GM19328 (cell line): ENCODE results near the gene PEX26.
"Not testable (repeated sequence)": the region's sequence is repeated elsewhere in the genome, so short reads cannot be mapped to it uniquely, and the experiment has no call there.

Experiments used
- ATAC-seq: cut with Tn5 transposase; IDR thresholded peaks from one replicate; pipeline ENCODE4 v1.9.1; 2021; ENCODE audit warnings: mild to moderate bottlenecking, moderate library complexity; ENCODE audit not compliant: unreplicated experiment

PEX26 gene

GRCh38 chr22:18077639-18078328 lies at the start of gene PEX26:
TSS of gene PEX26 (plus strand) at chr22:18077990. CDS start at chr22:18078377, 387 bp downstream.
- peak; percentile 97 for ATAC-seq

GRCh38 chr22:18028817-18029527 lies 48.8 kb upstream of the PEX26 start:
- no peak for ATAC-seq

- ATAC-seq, result no peak
Observed at GRCh38 chr22:18029686-18030267, 48.0 kb upstream of the PEX26 start.

GRCh38 chr22:18031695-18032454 lies 45.9 kb upstream of the PEX26 start:
- no peak for ATAC-seq

- no peak for ATAC-seq
Observed at GRCh38 chr22:18032455-18033101, 45.2 kb upstream of the PEX26 start.

- ATAC-seq, result no peak
Observed at GRCh38 chr22:18033204-18033998, 44.4 kb upstream of the PEX26 start.

GRCh38 chr22:18034076-18034475 lies 43.7 kb upstream of the PEX26 start:
- ATAC-seq, result no peak

GRCh38 chr22:18035751-18036150 lies 42.0 kb upstream of the PEX26 start:
- ATAC-seq, result no peak

- not testable (repeated sequence) for ATAC-seq
Observed at GRCh38 chr22:18040898-18041297, 36.9 kb upstream of the PEX26 start.

- ATAC-seq, result no peak
Observed at GRCh38 chr22:18042685-18043084, 35.1 kb upstream of the PEX26 start.

GRCh38 chr22:18044548-18045271 lies 33.1 kb upstream of the PEX26 start:
- no peak for ATAC-seq

GRCh38 chr22:18045794-18046193 lies 32.0 kb upstream of the PEX26 start:
- ATAC-seq, result no peak

- ATAC-seq, result no peak
Observed at GRCh38 chr22:18048041-18048440, 29.7 kb upstream of the PEX26 start.

- no peak for ATAC-seq
Observed at GRCh38 chr22:18048441-18048898, 29.3 kb upstream of the PEX26 start.

- no peak for ATAC-seq
Observed at GRCh38 chr22:18050065-18050464, 27.7 kb upstream of the PEX26 start.

GRCh38 chr22:18051113-18051512 lies 26.7 kb upstream of the PEX26 start:
- not testable (repeated sequence) for ATAC-seq

- not testable (repeated sequence) for ATAC-seq
Observed at GRCh38 chr22:18053216-18053946, 24.4 kb upstream of the PEX26 start.

GRCh38 chr22:18055619-18056160 lies 22.1 kb upstream of the PEX26 start:
- ATAC-seq, result no peak
